Osteocyte (in vitro differentiated cells): ENCODE measurements around the gene OR4C11. TPM values are rescaled to one million over a fixed set of nuclear protein-coding genes. Genes with fewer than 3 reads are reported as not detected.

ENCODE experiments used
- DNase-seq: peaks from one replicate; pipeline ENCODE4 v3.0.0; 2021; ENCODE audit warnings: mixed read lengths; ENCODE audit not compliant: unreplicated experiment; ENCODE audit errors: extremely low spot score
- H3K27ac Mint-ChIP-seq: one replicate; pipeline ENCODE4 v1.8.0; 2021; ENCODE audit warnings: mild to moderate bottlenecking, mixed read lengths; ENCODE audit not compliant: unreplicated experiment
- H3K27me3 Mint-ChIP-seq: one replicate; pipeline ENCODE4 v1.8.0; 2021; ENCODE audit warnings: mixed read lengths; ENCODE audit not compliant: unreplicated experiment
- H3K36me3 Mint-ChIP-seq: one replicate; pipeline ENCODE4 v1.8.0; 2021; ENCODE audit warnings: mixed read lengths; ENCODE audit not compliant: unreplicated experiment
- H3K4me1 Mint-ChIP-seq: one replicate; pipeline ENCODE4 v1.8.0; 2021; ENCODE audit warnings: mixed read lengths; ENCODE audit not compliant: unreplicated experiment
- H3K4me3 Mint-ChIP-seq: one replicate; pipeline ENCODE4 v1.8.0; 2021; ENCODE audit warnings: mild to moderate bottlenecking, moderate library complexity, mixed read lengths; ENCODE audit not compliant: unreplicated experiment
- H3K9me3 Mint-ChIP-seq: one replicate; pipeline ENCODE4 v1.8.0; 2021; ENCODE audit warnings: mixed read lengths; ENCODE audit not compliant: unreplicated experiment
- CTCF ChIP-seq: fragments of 200-600 bp; sonication (generic); IDR thresholded peaks from 2 replicates; pipeline ENCODE4 v1.5.0; 2021; ENCODE audit warnings: antibody characterized with exemption, mild to moderate bottlenecking, moderate library complexity
- long read RNA-seq: library from polyadenylated mRNA; unstranded; transcript quantifications from one replicate; pipeline ENCODE4 v2.0.0, GENCODE V29; 2021
- total RNA-seq: library from RNA; stranded (reverse); gene quantifications from 2 replicates; pipeline ENCODE4 v1.2.1, GENCODE V29; 2021

The OR4C11 gene
- not detected in 2 replicates for total RNA-seq
- long read RNA-seq, result 0 reads

- H3K4me1 Mint-ChIP-seq, result no peaks in the 10 kb centered on the region
- no peaks in the 10 kb centered on the region for H3K36me3 Mint-ChIP-seq
- H3K4me3 Mint-ChIP-seq, result no peak within 1 kb of the TSS
Observed at GRCh38 chr11:55607545-55607944, at the start of gene OR4C11. Gene OR4C11 (minus strand): TSS chr11:55607645. CDS start chr11:55604373, 3,272 bp downstream.

GRCh38 chr11:55655096-55655495 lies 47.7 kb upstream of the OR4C11 start:
- no peak for TF ChIP-seq CTCF
- Mint-ChIP-seq H3K27me3 (no peaks in the 10 kb centered on the region), H3K4me1 (no peaks in the 10 kb centered on the region), H3K36me3 (no peaks in the 10 kb centered on the region), H3K27ac (no peak overlapping the region), H3K9me3 (peaks cover 6% of the 10 kb centered on the region), H3K4me3 (no peak overlapping the region)
- DNase-seq, result no peak

More at GRCh38 chr11:55607545-55607944, at the start of gene OR4C11:
- TF ChIP-seq CTCF, result no peak
- peaks cover 6% of the 10 kb centered on the region for H3K9me3 Mint-ChIP-seq
- H3K27me3 Mint-ChIP-seq, result no peaks in the 10 kb centered on the region
- no peak for DNase-seq
- no peak within 1 kb of the TSS for H3K27ac Mint-ChIP-seq

- no peak for DNase-seq
- H3K27ac Mint-ChIP-seq, result no peak overlapping the region
- no peaks in the 10 kb centered on the region for H3K27me3 Mint-ChIP-seq
- no peaks in the 10 kb centered on the region for H3K36me3 Mint-ChIP-seq
- no peak for TF ChIP-seq CTCF
- peaks cover 6% of the 10 kb centered on the region for H3K9me3 Mint-ChIP-seq
- no peak overlapping the region for H3K4me3 Mint-ChIP-seq
- no peaks in the 10 kb centered on the region for H3K4me1 Mint-ChIP-seq
Observed at GRCh38 chr11:55652560-55652959, 45.1 kb upstream of the OR4C11 start.

- H3K4me1 Mint-ChIP-seq, result no peaks in the 10 kb centered on the region
- H3K27ac Mint-ChIP-seq, result no peak within 1 kb of the TSS
- H3K9me3 Mint-ChIP-seq, result peaks cover 6% of the 10 kb centered on the region
- H3K27me3 Mint-ChIP-seq, result no peaks in the 10 kb centered on the region
- no peak for TF ChIP-seq CTCF
- H3K36me3 Mint-ChIP-seq, result no peaks in the 10 kb centered on the region
- no peak for DNase-seq
- H3K4me3 Mint-ChIP-seq, result no peak within 1 kb of the TSS
Observed at GRCh38 chr11:55648027-55648426, 40.6 kb upstream of the OR4C11 start, which contains the start of gene OR4S2. Gene OR4S2 (plus strand): TSS chr11:55648327. CDS start chr11:55650904, 2,577 bp downstream.

- TF ChIP-seq CTCF, result no peak
- no peak within 1 kb of the TSS for H3K27ac Mint-ChIP-seq
- H3K9me3 Mint-ChIP-seq, result peaks cover 15% of the 10 kb centered on the region
- no peak for DNase-seq
- no peaks in the 10 kb centered on the region for H3K4me1 Mint-ChIP-seq
- H3K4me3 Mint-ChIP-seq, result no peak within 1 kb of the TSS
- no peaks in the 10 kb centered on the region for H3K36me3 Mint-ChIP-seq
- no peaks in the 10 kb centered on the region for H3K27me3 Mint-ChIP-seq
Observed at GRCh38 chr11:55634813-55635212, 27.4 kb upstream of the OR4C11 start, which contains the start of gene OR4P4. Gene OR4P4 (plus strand): TSS chr11:55635113.
